Stimulated activated CD4-positive, alpha-beta T cell treated with anti-CD3 and anti-CD28 coated beads, Interleukin-4, amount 100 ng/mL, for 48 hours (primary cell): Measurements from ENCODE around the gene CFAP61.
"Not testable (repeated sequence)": the region's sequence is repeated elsewhere in the genome, so short reads cannot be mapped to it uniquely, and the experiment has no call there.

ENCODE experiments used
- DNase-seq, 2 donors: peaks; one replicate each; pipeline ENCODE4 v3.0.0-alpha.2; 2020; ENCODE audit warnings: low read depth in 2 of 2

Gene CFAP61

GRCh38 chr20:20318365-20319161, 266.2 kb downstream of the CFAP61 start:
- DNase-seq, result no peak

- no peak for DNase-seq
These were observed 268.8 kb downstream of the CFAP61 start for GRCh38 chr20:20321134-20321533.

GRCh38 chr20:20321917-20322316, 269.6 kb downstream of the CFAP61 start:
- DNase-seq, result no peak

GRCh38 chr20:20322912-20323311, 270.6 kb downstream of the CFAP61 start:
- DNase-seq, result no peak

GRCh38 chr20:20327746-20328145, 275.4 kb downstream of the CFAP61 start:
- no peak for DNase-seq

- no peak for DNase-seq
These were observed 277.2 kb downstream of the CFAP61 start for GRCh38 chr20:20329564-20329963.

- DNase-seq, result no peak
These were observed 278.8 kb downstream of the CFAP61 start for GRCh38 chr20:20331156-20331555.

- DNase-seq, result no peak
These were observed 279.5 kb downstream of the CFAP61 start for GRCh38 chr20:20331817-20332216.

GRCh38 chr20:20333866-20334265, 281.5 kb downstream of the CFAP61 start:
- DNase-seq, result no peak

- DNase-seq, result no peak
These were observed 282.2 kb downstream of the CFAP61 start for GRCh38 chr20:20334489-20334888.

GRCh38 chr20:20338133-20338730, 285.9 kb downstream of the CFAP61 start:
- DNase-seq, result no peak

GRCh38 chr20:20340443-20340842, 288.1 kb downstream of the CFAP61 start:
- no peak for DNase-seq

- DNase-seq, result no peak
These were observed 289.0 kb downstream of the CFAP61 start for GRCh38 chr20:20341371-20341770.

- no peak for DNase-seq
These were observed 289.7 kb downstream of the CFAP61 start for GRCh38 chr20:20342066-20342465.

- no peak for DNase-seq
These were observed 291.6 kb downstream of the CFAP61 start for GRCh38 chr20:20343932-20344331.

- DNase-seq, result no peak
These were observed 292.1 kb downstream of the CFAP61 start for GRCh38 chr20:20344476-20344875.

GRCh38 chr20:20353576-20353975, 301.2 kb downstream of the CFAP61 start:
- DNase-seq, result no peak

- not testable (repeated sequence) for DNase-seq
These were observed 303.2 kb downstream of the CFAP61 start for GRCh38 chr20:20355503-20355902.

- DNase-seq, result no peak
These were observed 306.5 kb downstream of the CFAP61 start for GRCh38 chr20:20358801-20359200.

- DNase-seq, result no peak
These were observed 307.3 kb downstream of the CFAP61 start for GRCh38 chr20:20359628-20360027.

- DNase-seq, result peak in 1 of 2 donors; percentile 15
These were observed 308.1 kb downstream of the CFAP61 start for GRCh38 chr20:20360464-20360863.

GRCh38 chr20:20362774-20363433, 310.6 kb downstream of the CFAP61 start:
- DNase-seq, result peak in 1 of 2 donors; percentile 6

GRCh38 chr20:20363434-20363798, 311.1 kb downstream of the CFAP61 start:
- no peak for DNase-seq
